ENCODE results near the gene FAM13A. TPM values are rescaled to one million over a fixed set of nuclear protein-coding genes. Genes with fewer than 3 reads are reported as not detected.
A peak's percentile ranks its signal among the peaks of the same experiment; 100 is the strongest.

The FAM13A gene
- polyA plus RNA-seq, 1 of the 3 experiments (the other 2 are of a cell fraction), result 0.67 TPM

- TF ChIP-seq GABPA (IDR thresholded peaks at IDR 0.05; ENCODE audit: low read depth) (no peak), TCF12 (IDR thresholded peaks at IDR 0.05) (0 out of 2 replicates have a peak, but pooled peaks have one; percentile 10)
- DNase-seq, result no peak
- WGBS (ENCODE audit: low lambda C conversion rate), result 4% methylated on average over 1 of the region's 1 CpG
- ChIA-PET CTCF (interaction anchor here (1.5 kb wide), 1 partner anchor 13 kb away, joined by 3 read pairs; no protein-coding TSS in a partner anchor), POLR2A (no interaction called here)
- Histone ChIP-seq H3F3A (replicated peaks; ENCODE audit: insufficient read depth) (peaks cover 15% of the 10 kb centered on the region), H3K9me2 (no peaks in the 10 kb centered on the region), H3K9ac (no peak overlapping the region), H3K4me2 (no peak overlapping the region), H2AFZ (ENCODE audit: low read depth) (no peak overlapping the region), H3K4me3 (ENCODE audit: low read depth in 2 of 2, low read length in 1 of 2) (no peak overlapping the region), H3K27ac (ENCODE audit: low read depth in 2 of 2, low read length in 1 of 2) (peak overlapping the region; percentile 16 to 49), H3K27me3 (ENCODE audit: insufficient read depth) (no peaks in the 10 kb centered on the region), H3K79me2 (ENCODE audit: insufficient read depth) (no peaks in the 10 kb centered on the region), H4K20me1 (ENCODE audit: insufficient read depth) (no peaks in the 10 kb centered on the region), H3K4me1 (ENCODE audit: control insufficient read depth in 1 of 2, insufficient read depth in 2 of 2, low read depth in 1 of 2, low read length in 1 of 2) (0 out of 4 replicates have a peak, but pooled peaks cover 0 to 4% of the 10 kb centered on the region in 2 experiments), H3K36me3 (replicated peaks in 1 of 2; ENCODE audit: control insufficient read depth in 1 of 2, insufficient read depth in 2 of 2, low read length in 1 of 2) (no peaks in the 10 kb centered on the region), H3K9me3 (no peaks in the 10 kb centered on the region)
These were observed 264.7 kb downstream of the FAM13A start for GRCh38 chr4:88792268-88792781.

GRCh38 chr4:88791274-88791673, 265.7 kb downstream of the FAM13A start:
- no peak overlapping the region for H3K9ac ChIP-seq
- ChIA-PET CTCF (interaction anchor here (1.0 to 1.5 kb wide), 3 partner anchors 16 to 232 kb away, joined by 3 to 6 read pairs (median 3); no protein-coding TSS in a partner anchor), POLR2A (no interaction called here)

DNA sequence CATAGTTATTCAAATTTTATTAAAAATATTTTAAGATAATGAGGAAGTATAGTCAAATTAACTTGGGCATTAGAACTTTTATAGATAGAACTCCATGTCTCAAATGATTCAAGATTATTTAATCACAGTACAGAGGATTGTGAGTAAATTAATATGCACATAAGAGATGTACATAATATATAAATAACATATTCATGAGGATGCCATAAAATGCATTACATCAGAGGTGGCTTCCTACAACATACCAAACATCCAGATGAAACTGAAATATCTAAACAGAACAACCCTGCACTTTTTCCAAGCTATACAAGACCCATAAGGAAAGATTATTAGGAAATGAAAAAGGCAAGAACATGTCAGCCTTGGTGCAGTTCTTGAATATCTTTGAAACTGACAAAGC, 268.1 kb downstream of the FAM13A start:
- Histone ChIP-seq H3K4me2 (no peak overlapping the region), H3K36me3 (replicated peaks in 1 of 2; ENCODE audit: control insufficient read depth in 1 of 2, insufficient read depth in 2 of 2, low read length in 1 of 2) (peaks cover 0 to 3% of the 10 kb centered on the region in 2 experiments), H4K20me1 (ENCODE audit: insufficient read depth) (no peaks in the 10 kb centered on the region), H3K4me1 (ENCODE audit: control insufficient read depth in 1 of 2, insufficient read depth in 2 of 2, low read depth in 1 of 2, low read length in 1 of 2) (0 out of 4 replicates have a peak, but pooled peaks cover 0 to 4% of the 10 kb centered on the region in 2 experiments), H3K9me3 (no peaks in the 10 kb centered on the region), H3K27ac (ENCODE audit: low read depth in 2 of 2, low read length in 1 of 2) (no peak overlapping the region), H3F3A (replicated peaks; ENCODE audit: insufficient read depth) (peaks cover 15% of the 10 kb centered on the region), H3K27me3 (ENCODE audit: insufficient read depth) (no peaks in the 10 kb centered on the region), H3K9me2 (no peaks in the 10 kb centered on the region), H3K4me3 (ENCODE audit: low read depth in 2 of 2, low read length in 1 of 2) (no peak overlapping the region), H3K79me2 (ENCODE audit: insufficient read depth) (no peaks in the 10 kb centered on the region), H2AFZ (ENCODE audit: low read depth) (no peak overlapping the region), H3K9ac (no peak overlapping the region)
- no peak for DNase-seq
- ChIA-PET POLR2A (no interaction called here), CTCF (no interaction called here)
- no peak for TF ChIP-seq SIN3A (IDR thresholded peaks at IDR 0.05; ENCODE audit: borderline replicate concordance, low read depth, low read length)
- TF ChIP-seq MEF2A (IDR thresholded peaks at IDR 0.05; ENCODE audit: borderline replicate concordance, low read depth), result no peak
- TF ChIP-seq GATA2 (CRISPR knock-in tag; IDR thresholded peaks at IDR 0.05), result no peak
- no peak for TF ChIP-seq TEAD4 (IDR thresholded peaks at IDR 0.05; ENCODE audit: borderline replicate concordance, insufficient read depth)
- no peak for TF ChIP-seq POLR2AphosphoS5 (IDR thresholded peaks at IDR 0.05; ENCODE audit: low read depth, low read length)
- TF ChIP-seq EP300 (IDR thresholded peaks at IDR 0.05; ENCODE audit: borderline replicate concordance in 1 of 2, low read depth in 1 of 2, low read length in 1 of 2), result no peak
- TF ChIP-seq, protein P1, sequence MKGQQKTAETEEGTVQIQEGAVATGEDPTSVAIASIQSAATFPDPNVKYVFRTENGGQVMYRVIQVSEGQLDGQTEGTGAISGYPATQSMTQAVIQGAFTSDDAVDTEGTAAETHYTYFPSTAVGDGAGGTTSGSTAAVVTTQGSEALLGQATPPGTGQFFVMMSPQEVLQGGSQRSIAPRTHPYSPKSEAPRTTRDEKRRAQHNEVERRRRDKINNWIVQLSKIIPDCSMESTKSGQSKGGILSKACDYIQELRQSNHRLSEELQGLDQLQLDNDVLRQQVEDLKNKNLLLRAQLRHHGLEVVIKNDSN (IDR thresholded peaks at IDR 0.05; ENCODE audit: borderline replicate concordance, low read depth), result no peak
- TF ChIP-seq YY1 (IDR thresholded peaks at IDR 0.05; ENCODE audit: low read depth), result no peak
- TF ChIP-seq, protein P2, sequence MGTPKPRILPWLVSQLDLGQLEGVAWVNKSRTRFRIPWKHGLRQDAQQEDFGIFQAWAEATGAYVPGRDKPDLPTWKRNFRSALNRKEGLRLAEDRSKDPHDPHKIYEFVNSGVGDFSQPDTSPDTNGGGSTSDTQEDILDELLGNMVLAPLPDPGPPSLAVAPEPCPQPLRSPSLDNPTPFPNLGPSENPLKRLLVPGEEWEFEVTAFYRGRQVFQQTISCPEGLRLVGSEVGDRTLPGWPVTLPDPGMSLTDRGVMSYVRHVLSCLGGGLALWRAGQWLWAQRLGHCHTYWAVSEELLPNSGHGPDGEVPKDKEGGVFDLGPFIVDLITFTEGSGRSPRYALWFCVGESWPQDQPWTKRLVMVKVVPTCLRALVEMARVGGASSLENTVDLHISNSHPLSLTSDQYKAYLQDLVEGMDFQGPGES (IDR thresholded peaks at IDR 0.05; ENCODE audit: low read depth, low read length), result no peak
- no peak for TF ChIP-seq FOXM1 (IDR thresholded peaks at IDR 0.05; ENCODE audit: low read depth)
- no peak for TF ChIP-seq FOSL2 (IDR thresholded peaks at IDR 0.05; ENCODE audit: borderline replicate concordance, low read depth)
- no peak for TF ChIP-seq JUND (IDR thresholded peaks at IDR 0.05)
- no peak for TF ChIP-seq RAD21 (IDR thresholded peaks at IDR 0.05; ENCODE audit: low read length)

More at GRCh38 chr4:88791274-88791673, 265.7 kb downstream of the FAM13A start:
- Histone ChIP-seq H3K27ac (ENCODE audit: low read depth in 2 of 2, low read length in 1 of 2) (no peak overlapping the region), H3K79me2 (ENCODE audit: insufficient read depth) (no peaks in the 10 kb centered on the region), H3K9me2 (no peaks in the 10 kb centered on the region), H3K4me1 (ENCODE audit: control insufficient read depth in 1 of 2, insufficient read depth in 2 of 2, low read depth in 1 of 2, low read length in 1 of 2) (0 out of 4 replicates have a peak, but pooled peaks cover 0 to 4% of the 10 kb centered on the region in 2 experiments), H3K4me2 (no peak overlapping the region), H3K4me3 (ENCODE audit: low read depth in 2 of 2, low read length in 1 of 2) (no peak overlapping the region), H3K27me3 (ENCODE audit: insufficient read depth) (no peaks in the 10 kb centered on the region), H3F3A (replicated peaks; ENCODE audit: insufficient read depth) (peaks cover 15% of the 10 kb centered on the region), H4K20me1 (ENCODE audit: insufficient read depth) (no peaks in the 10 kb centered on the region), H3K9me3 (no peaks in the 10 kb centered on the region), H3K36me3 (replicated peaks in 1 of 2; ENCODE audit: control insufficient read depth in 1 of 2, insufficient read depth in 2 of 2, low read length in 1 of 2) (peaks cover 0 to 3% of the 10 kb centered on the region in 2 experiments), H2AFZ (ENCODE audit: low read depth) (no peak overlapping the region)
- 81% methylated on average over 1 of the region's 1 CpG for WGBS (ENCODE audit: low lambda C conversion rate)
- no peak for DNase-seq
- TF ChIP-seq JUND (IDR thresholded peaks at IDR 0.05), result no peak
- TF ChIP-seq CTCF (IDR thresholded peaks at IDR 0.05), result peak; percentile 39
- peak; percentile 38; the same call in 1 of the 2 replicates for TF ChIP-seq RAD21 (IDR thresholded peaks at IDR 0.05; ENCODE audit: low read length)
- peak; percentile 14; the same call in 1 of the 2 replicates for TF ChIP-seq SMC3 (IDR thresholded peaks at IDR 0.05; ENCODE audit: low read depth, low read length)
